Suprapubic skin (tissue), 4 donors: ENCODE data around the gene MUC5AC. TPM values are rescaled to one million over a fixed set of nuclear protein-coding genes. Genes with fewer than 3 reads are reported as not detected.

Source experiments
- DNase-seq, 2 donors: peaks; one replicate each; pipeline ENCODE4 v3.0.0-alpha.2; 2019; ENCODE audit warnings: low spot score in 2 of 2
- H3K27ac ChIP-seq: fragments of 200-600 bp; sonication (generic); one replicate; pipeline ENCODE4 v1.5.1; 2019
- H3K27me3 ChIP-seq: fragments of 200-600 bp; sonication (generic); one replicate; pipeline ENCODE4 v1.5.1; 2019
- H3K36me3 ChIP-seq: fragments of 200-600 bp; sonication (generic); one replicate; pipeline ENCODE4 v1.5.1; 2019
- H3K4me1 ChIP-seq: fragments of 200-600 bp; sonication (generic); one replicate; pipeline ENCODE4 v1.5.1; 2019
- H3K4me3 ChIP-seq: fragments of 200-600 bp; sonication (generic); one replicate; pipeline ENCODE4 v1.5.1; 2019; ENCODE audit warnings: mild to moderate bottlenecking
- H3K9me3 ChIP-seq: fragments of 200-600 bp; sonication (generic); one replicate; pipeline ENCODE4 v1.5.1; 2019
- CTCF ChIP-seq, 2 donors: fragments of 200-600 bp in 1 of 2; fragments of 450-650 bp in 1 of 2; sonication (generic) in 1 of 2; IDR thresholded peaks; one replicate each; pipeline ENCODE4 v1.5.1; 2016 to 2019; ENCODE audit warnings: antibody characterized with exemption in 2 of 2, mild to moderate bottlenecking in 1 of 2, moderate library complexity in 1 of 2
- EP300 ChIP-seq: sonication (generic); formaldehyde crosslinking; IDR thresholded peaks from one replicate; pipeline ENCODE4 v1.6.1; 2017; ENCODE audit warnings: antibody characterized with exemption
- POLR2A ChIP-seq, 2 donors: fragments of 450-650 bp; IDR thresholded peaks; one replicate each; pipeline ENCODE4 v1.6.1; 2017; ENCODE audit warnings: antibody characterized with exemption in 2 of 2, mild to moderate bottlenecking in 2 of 2, moderate library complexity in 2 of 2
- POLR2AphosphoS5 ChIP-seq, 3 donors: sonication (generic); formaldehyde crosslinking; IDR thresholded peaks; one replicate each; pipeline ENCODE4 v1.6.1; 2017; ENCODE audit warnings: antibody characterized with exemption in 3 of 3
- WGBS: methylation state at CpG from one replicate; pipeline ENCODE4 v1.1.5; 2018; 5-methylcytosine and 5-hydroxymethylcytosine counted together
- total RNA-seq, 4 donors: library from RNA; depleted of rRNA; stranded (reverse); fragments of >200 nt; gene quantifications; one replicate each; pipeline ENCODE4 v1.1.0, GENCODE V29; 2016

MUC5AC gene
- total RNA-seq, 4 donors from 2014 or later, result not detected

GRCh38 chr11:1235901-1236315, 78.2 kb downstream of the MUC5AC start:
- Histone ChIP-seq H3K4me1 (peaks cover 13% of the 10 kb centered on the region), H3K9me3 (no peaks in the 10 kb centered on the region), H3K4me3 (no peak overlapping the region), H3K27me3 (peaks cover 29% of the 10 kb centered on the region), H3K27ac (no peak overlapping the region), H3K36me3 (no peaks in the 10 kb centered on the region)
- WGBS, result 74% methylated on average over 9 of the region's 16 CpGs
- no peak for TF ChIP-seq POLR2AphosphoS5 (IDR thresholded peaks at IDR 0.05)
- no peak for TF ChIP-seq CTCF (IDR thresholded peaks at IDR 0.05)
- no peak for TF ChIP-seq EP300
- TF ChIP-seq POLR2A (IDR thresholded peaks at IDR 0.05), result no peak
- DNase-seq, result peak; percentile 50 to 76

GRCh38 chr11:1236316-1237127, 78.8 kb downstream of the MUC5AC start:
- no peak for TF ChIP-seq CTCF (IDR thresholded peaks at IDR 0.05)
- TF ChIP-seq POLR2A (IDR thresholded peaks at IDR 0.05), result no peak
- no peak for TF ChIP-seq POLR2AphosphoS5 (IDR thresholded peaks at IDR 0.05)
- TF ChIP-seq EP300, result no peak
- DNase-seq, result peak; percentile 54 to 67
- no peak overlapping the region for H3K27ac ChIP-seq
- peaks cover 13% of the 10 kb centered on the region for H3K4me1 ChIP-seq
- H3K27me3 ChIP-seq, result peaks cover 23% of the 10 kb centered on the region
- H3K4me3 ChIP-seq, result no peak overlapping the region
- no peaks in the 10 kb centered on the region for H3K36me3 ChIP-seq
- no peaks in the 10 kb centered on the region for H3K9me3 ChIP-seq
- no CpG with 5 or more reads among the region's 37 CpGs for WGBS

- no peak for DNase-seq
- Histone ChIP-seq H3K27ac (no peak overlapping the region), H3K27me3 (peaks cover 17% of the 10 kb centered on the region), H3K9me3 (no peaks in the 10 kb centered on the region), H3K4me3 (no peak overlapping the region), H3K36me3 (no peaks in the 10 kb centered on the region), H3K4me1 (peaks cover 13% of the 10 kb centered on the region)
- TF ChIP-seq POLR2AphosphoS5 (IDR thresholded peaks at IDR 0.05), result no peak
- no peak for TF ChIP-seq CTCF (IDR thresholded peaks at IDR 0.05)
- 60% methylated on average over 1 of the region's 13 CpGs for WGBS
These were observed 79.4 kb downstream of the MUC5AC start for GRCh38 chr11:1237128-1237580.

GRCh38 chr11:1237851-1238250, 80.1 kb downstream of the MUC5AC start:
- H3K27me3 ChIP-seq, result peaks cover 10% of the 10 kb centered on the region
- TF ChIP-seq POLR2A (IDR thresholded peaks at IDR 0.05), result no peak
- TF ChIP-seq CTCF (IDR thresholded peaks at IDR 0.05), result no peak
- TF ChIP-seq EP300, result no peak
- TF ChIP-seq POLR2AphosphoS5 (IDR thresholded peaks at IDR 0.05), result no peak
- no peaks in the 10 kb centered on the region for H3K36me3 ChIP-seq
- H3K27ac ChIP-seq, result no peak overlapping the region
- peaks cover 11% of the 10 kb centered on the region for H3K4me1 ChIP-seq
- no peak overlapping the region for H3K4me3 ChIP-seq
- no peaks in the 10 kb centered on the region for H3K9me3 ChIP-seq
- no peak for DNase-seq
- 82% methylated on average over 10 of the region's 10 CpGs for WGBS

- no peak for TF ChIP-seq POLR2A (IDR thresholded peaks at IDR 0.05)
- no peak for TF ChIP-seq CTCF (IDR thresholded peaks at IDR 0.05)
- no peak for TF ChIP-seq EP300
- no peak for TF ChIP-seq POLR2AphosphoS5 (IDR thresholded peaks at IDR 0.05)
- DNase-seq, result no peak
- Histone ChIP-seq H3K27me3 (no peaks in the 10 kb centered on the region), H3K27ac (no peak overlapping the region), H3K4me3 (no peak overlapping the region), H3K9me3 (no peaks in the 10 kb centered on the region), H3K36me3 (no peaks in the 10 kb centered on the region), H3K4me1 (no peaks in the 10 kb centered on the region)
- 73% methylated on average over 13 of the region's 34 CpGs for WGBS
These were observed 81.2 kb downstream of the MUC5AC start for GRCh38 chr11:1238767-1239595.
